HG02943 (cell line): ENCODE data around the gene NMT2.
"Not testable (repeated sequence)": the region's sequence is repeated elsewhere in the genome, so short reads cannot be mapped to it uniquely, and the experiment has no call there.

Experiments
- ATAC-seq: cut with Tn5 transposase; IDR thresholded peaks from one replicate; pipeline ENCODE4 v1.9.1; 2021; ENCODE audit warnings: mild to moderate bottlenecking, low read depth, moderate library complexity; ENCODE audit not compliant: unreplicated experiment

The NMT2 gene

GRCh38 chr10:15168291-15168785, at the start of gene NMT2:
Gene NMT2 (minus strand): TSS chr10:15168693. CDS start chr10:15168612, 81 bp downstream.
- peak; percentile 76 for ATAC-seq

GRCh38 chr10:15216700-15217099, 48.2 kb upstream of the NMT2 start:
- ATAC-seq: no peak

DNA sequence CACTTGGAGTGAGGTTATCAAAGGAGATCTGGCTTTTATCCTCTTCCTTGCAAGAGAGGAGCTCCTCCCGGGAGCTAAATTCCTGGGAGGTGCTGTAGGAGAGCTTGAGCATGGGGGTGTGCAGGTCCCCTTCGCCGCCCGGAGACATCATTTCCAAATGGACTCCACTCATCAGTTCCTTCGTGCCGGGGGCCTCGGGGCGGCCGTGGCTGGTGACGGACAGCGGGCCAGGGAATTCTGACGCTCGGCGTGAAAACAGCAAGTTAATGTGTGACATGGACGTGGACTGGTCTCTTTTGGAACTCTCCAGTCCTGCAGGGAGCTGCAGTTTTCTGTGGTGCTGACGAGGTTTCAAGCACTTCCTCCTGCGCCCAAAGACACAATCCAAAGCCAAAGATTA, 45.7 kb upstream of the NMT2 start:
- no peak for ATAC-seq

DNA sequence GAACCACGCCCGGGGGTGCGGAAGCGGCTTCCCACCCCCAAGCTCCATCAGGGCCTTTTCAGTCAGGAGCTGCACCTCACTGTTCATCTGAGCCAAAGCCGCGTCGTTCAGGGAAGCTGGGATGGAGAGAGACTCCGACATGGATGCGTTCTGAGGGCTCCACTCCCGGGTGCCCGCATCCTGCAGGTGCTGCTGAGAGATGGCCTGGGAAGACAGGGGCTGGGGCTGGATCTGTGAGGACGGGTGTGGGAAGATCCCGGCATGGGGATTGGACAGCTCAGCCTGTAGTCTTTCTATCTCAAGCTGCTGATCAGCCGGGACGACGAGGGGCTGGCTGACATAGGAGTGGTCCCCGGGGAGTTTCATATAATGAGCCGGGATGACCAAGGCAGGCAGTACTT, 45.0 kb upstream of the NMT2 start:
- ATAC-seq: no peak

DNA sequence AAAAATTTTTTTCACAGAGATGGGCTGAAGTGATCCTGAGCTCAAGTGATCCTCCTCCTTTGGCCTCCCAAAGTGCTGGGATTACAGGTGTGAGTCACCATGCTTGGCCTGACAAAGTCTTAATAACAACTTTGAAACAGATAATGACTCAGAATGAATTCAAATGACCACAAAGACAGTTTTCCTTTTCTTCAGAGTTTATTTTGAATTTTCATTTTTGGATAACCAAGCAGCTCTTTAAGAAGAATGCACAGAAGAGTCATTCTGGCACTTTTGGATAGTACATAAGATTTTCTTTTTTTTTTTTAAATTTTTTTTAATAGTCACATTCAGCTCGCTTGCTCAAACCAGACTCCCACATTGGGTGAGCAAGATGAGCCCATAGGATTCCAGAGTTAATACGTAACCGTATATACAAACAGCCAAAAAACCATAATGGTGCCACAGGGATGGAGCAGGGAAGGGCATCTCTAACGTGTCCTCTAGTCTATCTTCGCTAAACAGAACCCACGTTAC, 43.0 kb upstream of the NMT2 start:
- no peak for ATAC-seq

DNA sequence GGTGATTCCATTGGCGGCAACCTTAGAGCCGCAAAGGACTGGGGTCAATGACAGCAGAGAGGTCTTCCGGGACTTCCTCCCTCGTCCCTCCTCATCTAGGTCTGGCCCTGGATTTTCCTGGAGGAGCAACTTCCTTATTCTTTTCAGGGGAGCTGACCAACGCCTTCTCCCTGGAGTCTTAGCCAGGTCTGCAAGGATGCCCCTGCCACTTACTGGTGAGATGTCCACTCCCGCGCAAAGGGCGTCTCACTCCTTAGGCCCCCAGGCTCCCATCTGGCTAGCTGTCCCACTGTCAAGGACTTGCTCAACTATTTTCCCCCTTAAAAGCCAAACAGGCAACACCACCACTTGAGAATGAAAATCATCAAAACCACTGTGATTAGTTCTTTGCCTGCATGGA, 42.0 kb upstream of the NMT2 start:
- ATAC-seq: no peak

DNA sequence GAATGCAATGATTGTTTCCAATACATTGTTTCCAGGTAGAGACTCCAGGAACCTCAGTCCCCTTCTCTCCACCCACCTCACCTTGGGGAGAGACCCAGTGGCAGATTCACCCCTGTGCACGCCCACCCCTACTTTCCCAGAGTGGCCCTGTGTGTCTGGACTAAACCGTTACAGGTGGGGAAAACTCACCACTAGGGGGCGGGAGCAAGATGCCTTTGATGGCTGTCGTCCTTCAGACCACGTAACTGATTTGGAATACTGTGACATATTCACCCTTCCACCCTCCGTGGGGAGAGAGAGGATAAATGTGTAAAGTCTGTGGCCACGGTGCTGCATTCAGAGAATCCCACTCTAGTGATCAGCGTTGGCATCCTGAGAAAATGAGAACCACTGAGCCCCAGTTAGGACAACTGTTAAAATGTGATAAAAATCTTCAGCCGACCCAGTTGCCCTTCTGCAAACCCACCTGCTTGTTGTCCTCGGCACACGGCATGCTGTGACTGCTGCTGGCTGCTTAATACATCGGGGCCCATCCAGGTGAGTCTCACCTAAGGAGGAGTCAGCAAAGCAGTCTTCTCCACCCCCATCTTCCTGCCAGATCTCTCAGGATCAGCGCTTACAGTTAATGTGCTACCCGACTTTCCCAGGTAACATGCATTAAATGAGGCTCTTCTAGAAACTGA, 41.5 kb upstream of the NMT2 start:
- ATAC-seq: no peak

DNA sequence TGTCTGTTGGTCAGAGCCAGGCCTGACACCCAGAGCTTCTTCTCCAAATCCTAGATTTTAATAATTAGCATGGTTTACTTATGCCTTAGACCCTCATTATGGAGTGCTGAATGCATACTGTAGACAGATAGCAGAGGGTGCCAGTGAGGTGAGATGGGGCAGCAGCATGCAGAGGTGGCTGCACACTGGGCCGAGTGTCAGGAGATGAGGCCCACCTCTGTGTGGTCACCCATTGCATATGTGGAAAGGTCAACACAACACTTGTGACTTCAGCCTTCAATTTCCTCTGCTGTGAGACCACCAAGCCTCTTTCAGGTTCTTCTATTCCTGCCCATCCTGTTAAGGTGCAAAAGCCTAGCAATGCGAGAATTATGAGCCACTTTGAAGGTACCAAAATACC, 39.7 kb upstream of the NMT2 start:
- no peak for ATAC-seq

DNA sequence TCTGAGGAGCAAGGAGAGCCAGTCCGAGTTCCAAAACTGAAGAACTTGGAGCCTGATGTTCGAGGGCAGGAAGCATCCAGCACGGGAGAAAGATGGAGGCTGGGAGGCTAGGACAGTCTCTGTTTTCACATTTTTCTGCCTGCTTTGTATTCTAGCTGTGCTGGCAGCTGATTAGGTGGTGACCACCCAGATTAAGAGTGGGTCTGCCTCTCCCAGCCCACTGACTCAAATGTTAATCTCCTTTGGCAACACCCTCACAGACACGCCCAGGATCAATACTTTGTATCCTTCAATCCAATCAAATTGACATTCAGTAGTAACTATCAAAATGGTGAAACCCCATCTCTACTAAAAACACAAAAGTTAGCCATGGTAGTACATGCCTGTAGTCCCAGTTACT, 38.9 kb upstream of the NMT2 start:
- not testable (repeated sequence) for ATAC-seq

- no peak for ATAC-seq
Observed at GRCh38 chr10:15202639-15203038, 34.1 kb upstream of the NMT2 start.

DNA sequence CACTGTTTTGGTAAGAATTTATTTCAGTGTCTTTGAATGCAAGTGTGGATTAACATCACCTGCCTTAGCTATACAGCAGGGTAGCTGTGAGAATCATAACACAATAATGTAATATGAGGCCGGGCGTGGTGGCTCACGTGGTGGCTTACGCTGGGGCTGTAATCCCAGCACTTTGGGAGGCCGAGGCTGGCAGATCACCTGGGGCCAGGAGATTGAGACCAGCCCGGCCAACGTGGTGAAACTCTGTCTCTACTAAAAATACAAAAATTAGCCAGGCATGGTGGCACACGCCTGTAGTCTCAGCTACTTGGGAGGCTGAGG, 33.8 kb upstream of the NMT2 start:
- not testable (repeated sequence) for ATAC-seq

DNA sequence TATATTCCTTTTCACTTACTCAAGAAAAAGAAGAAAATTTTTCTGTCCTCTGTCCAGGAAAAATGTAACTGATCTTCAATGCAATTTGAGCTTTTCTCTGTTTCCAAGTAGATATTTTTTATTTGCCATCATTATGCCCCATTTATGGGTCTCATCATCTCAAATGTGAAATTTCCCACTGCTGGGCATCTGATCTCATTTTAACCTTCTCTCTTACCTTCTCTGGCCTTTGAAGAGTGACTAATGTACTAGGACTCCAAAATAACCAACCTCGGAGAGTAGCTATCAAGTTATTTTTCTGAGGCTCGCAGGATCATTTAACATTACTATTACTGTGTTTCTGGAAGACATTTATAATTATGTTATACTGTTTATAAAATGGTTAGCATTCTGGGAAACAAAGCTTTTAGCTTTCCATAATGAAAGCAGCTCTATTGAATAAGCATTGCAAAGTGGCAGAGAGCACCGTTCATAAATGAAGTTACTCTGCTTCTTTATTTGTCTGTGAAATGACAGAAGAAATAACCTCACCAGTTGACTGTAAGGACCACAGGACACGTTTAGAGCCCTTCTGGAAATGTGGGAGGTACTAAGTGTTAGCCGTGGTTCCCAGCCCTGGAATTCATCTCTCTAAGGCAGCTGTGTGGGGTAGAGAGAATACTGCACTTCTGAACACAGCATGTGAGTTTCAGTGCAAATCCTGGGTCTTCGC, 33.3 kb upstream of the NMT2 start:
- no peak for ATAC-seq

- ATAC-seq: no peak
Observed at GRCh38 chr10:15200626-15201025, 32.1 kb upstream of the NMT2 start.

GRCh38 chr10:15197911-15198310, 29.4 kb upstream of the NMT2 start:
- ATAC-seq: no peak

DNA sequence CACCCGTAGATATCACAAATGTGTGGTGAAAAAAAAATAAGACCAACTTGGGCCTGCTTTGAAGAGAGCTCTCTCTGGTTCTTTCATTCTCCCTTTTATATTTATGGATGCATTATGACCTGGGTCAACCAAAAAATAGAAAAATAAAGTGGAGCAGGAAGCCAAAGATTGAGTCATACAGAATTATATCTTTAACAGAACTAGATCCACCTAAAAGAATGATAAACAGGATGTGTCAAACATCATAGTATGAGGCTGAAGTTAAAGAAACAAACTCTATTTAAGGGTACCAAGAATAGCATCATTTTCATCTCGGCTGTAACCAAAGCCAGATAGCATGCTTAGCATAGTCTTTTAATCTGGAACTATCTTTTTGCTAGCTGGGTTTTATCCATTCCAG, 28.8 kb upstream of the NMT2 start:
- no peak for ATAC-seq

DNA sequence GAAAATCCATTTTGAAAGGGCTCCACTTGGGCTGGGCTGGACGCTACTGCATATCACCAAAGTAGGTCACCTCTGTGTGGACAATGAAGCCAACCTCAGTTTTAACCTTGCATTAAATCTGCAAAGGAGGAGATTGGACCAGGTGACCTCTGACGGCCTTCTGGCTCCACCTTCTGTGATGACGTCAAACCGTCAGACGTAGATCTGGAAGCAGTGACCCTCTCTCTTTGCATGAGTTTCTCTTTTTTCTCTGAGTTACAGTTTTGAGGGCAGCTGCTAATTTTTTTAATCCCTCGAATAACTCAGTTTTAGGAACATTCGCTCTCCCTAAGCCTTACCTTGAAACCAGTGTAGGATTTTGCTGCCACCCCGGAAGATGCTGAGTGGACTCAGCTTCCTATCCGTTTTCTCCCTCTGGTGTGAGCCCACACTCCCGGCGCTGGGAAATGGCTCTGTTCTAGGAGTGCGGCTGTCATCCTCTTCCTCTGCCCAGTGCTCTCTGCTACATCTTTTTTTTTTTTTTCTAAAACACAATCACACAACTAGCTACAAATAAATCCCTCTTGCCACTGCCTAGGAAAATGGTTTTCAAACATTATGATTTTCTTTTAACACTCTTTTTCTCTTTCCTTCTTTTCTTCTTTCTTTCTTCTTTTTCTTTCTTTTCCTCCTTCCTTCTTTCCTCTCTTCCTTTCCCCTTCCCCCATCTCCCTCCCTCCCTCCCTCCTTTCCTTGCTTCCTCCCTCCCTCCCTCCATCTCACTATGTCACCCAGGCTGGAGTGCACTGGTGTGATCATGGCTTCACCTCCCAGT, 27.7 kb upstream of the NMT2 start:
- no peak for ATAC-seq

GRCh38 chr10:15189133-15189885, 20.8 kb upstream of the NMT2 start:
- ATAC-seq: no peak

- no peak for ATAC-seq
Observed at GRCh38 chr10:15188603-15189002, 20.1 kb upstream of the NMT2 start.

- no peak for ATAC-seq
Observed at GRCh38 chr10:15183689-15184481, 15.4 kb upstream of the NMT2 start.
